GM19463 (cell line): Measurements from ENCODE around the gene FADS3.
A peak's percentile ranks its signal among the peaks of the same experiment; 100 is the strongest.

Source experiments
- ATAC-seq: cut with Tn5 transposase; IDR thresholded peaks from one replicate; pipeline ENCODE4 v1.9.1; 2021; ENCODE audit warnings: mild to moderate bottlenecking, moderate library complexity; ENCODE audit not compliant: unreplicated experiment

The FADS3 gene, protein sequence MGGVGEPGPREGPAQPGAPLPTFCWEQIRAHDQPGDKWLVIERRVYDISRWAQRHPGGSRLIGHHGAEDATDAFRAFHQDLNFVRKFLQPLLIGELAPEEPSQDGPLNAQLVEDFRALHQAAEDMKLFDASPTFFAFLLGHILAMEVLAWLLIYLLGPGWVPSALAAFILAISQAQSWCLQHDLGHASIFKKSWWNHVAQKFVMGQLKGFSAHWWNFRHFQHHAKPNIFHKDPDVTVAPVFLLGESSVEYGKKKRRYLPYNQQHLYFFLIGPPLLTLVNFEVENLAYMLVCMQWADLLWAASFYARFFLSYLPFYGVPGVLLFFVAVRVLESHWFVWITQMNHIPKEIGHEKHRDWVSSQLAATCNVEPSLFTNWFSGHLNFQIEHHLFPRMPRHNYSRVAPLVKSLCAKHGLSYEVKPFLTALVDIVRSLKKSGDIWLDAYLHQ

DNA sequence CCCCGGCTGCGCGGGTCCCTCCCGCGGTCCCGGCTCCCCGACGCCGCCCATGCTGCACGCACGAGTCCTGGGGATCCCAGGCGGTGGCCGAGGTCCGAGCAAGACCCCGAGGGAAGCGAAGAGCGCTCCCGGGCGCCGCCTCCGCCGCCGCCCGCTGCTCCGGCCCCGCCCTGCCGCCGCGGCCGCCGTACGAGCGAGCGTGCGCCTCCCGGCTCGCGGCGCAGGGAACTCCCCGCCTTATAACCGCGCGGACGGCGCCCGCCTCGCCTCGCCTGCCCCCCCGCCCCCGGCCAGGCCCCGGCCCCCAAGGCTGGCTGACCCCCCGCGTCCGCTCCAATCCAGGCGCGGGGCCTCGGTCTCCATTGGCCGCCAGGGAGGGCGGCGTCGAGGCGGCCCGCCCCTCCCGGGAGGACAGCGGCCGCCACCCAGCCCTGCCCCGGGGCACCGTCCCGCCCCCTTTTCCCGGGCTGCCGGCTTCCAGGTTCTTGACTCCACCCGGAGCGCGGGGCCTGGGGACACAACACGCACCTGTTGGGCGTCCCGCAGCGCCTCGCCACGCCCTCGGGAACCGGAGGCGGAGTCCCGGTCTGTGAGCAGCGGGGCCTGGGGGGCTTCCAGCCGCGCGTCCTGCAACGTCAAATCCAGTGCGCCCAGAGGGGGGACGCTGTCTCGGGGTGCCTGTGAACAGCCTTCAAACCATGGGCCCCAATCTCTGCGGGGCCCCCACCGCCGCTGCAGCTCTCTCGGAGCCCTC is at the start of gene FADS3:
FADS3 (minus strand) TSS at position 215 of the 754 bp plus-strand sequence; CDS start at position 51, 164 bp downstream.
- ATAC-seq: peak; percentile 67

DNA sequence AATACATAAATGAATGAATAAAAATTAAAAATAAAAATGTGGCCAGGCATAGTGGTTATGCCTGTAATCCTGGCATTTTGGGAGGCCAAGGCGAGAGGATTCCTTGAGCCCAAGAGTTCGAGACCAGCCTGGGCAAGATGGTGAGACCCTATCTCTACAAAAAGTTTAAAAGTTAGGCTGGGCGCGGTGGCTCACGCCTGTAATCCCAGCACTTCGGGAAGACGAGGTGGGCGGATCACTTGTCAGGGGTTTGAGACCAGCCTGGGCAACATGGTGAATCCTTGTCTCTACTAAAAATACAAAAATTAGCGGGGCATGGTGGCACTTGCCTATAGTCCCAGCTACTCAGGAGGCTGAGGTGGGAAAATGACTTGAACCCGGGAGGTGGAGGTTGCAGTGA is 49.1 kb upstream of the FADS3 start:
- no peak for ATAC-seq

DNA sequence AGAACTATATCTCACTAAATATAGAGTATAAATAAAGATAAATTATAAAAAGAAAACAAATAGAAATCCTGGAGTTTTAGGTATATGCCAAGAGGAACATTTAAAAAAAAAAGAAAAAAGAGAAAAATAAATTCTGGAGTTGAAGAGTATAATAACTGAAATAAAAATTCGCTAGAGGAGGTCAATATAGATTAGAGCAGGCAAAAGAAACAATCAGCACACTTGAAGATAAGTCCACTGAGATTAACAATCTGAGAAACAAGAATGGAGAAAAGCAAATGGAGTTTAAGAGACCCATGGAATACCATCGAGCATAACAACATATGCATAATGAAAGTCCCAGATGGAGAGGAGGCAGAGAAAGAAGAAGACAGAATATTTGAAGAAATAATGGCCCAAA is 44.5 kb upstream of the FADS3 start:
- no peak for ATAC-seq

DNA sequence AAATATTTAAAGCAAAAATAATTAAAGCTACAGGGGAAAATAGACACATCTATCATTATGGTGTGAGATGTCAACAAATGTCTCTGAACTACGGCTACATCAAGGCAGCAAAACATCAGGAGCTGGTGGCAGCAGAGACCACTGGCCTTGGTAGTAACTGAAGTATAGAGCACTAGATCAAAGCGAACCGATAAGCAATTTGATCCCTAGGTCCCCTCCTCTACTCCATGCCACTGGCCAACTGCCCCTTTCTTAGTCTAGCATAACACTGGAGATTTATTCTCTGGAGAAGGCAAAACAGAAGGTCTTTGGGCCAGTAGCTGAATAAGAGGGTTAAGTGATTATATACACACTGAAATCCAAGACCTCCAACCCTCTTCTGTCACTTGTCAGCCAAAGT is 39.6 kb upstream of the FADS3 start:
- no peak for ATAC-seq

DNA sequence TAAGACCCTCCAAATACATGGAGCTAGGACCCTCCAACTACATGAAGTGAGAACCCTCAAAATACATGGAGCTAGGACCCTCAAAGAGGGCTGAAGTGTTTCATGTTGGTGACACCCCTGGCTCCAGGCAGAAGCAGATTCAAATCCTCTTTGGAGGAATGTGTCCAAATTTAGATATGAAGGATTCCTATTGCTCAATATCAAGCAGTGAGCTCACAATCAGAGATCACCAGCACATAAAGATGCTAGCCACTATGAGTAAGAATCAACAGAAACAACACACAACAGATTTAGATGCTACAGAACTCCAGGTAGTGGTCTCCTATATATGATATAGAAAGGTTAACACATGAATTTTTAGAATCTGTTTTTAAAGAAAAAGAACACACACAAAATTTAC is 37.3 kb upstream of the FADS3 start:
- no peak for ATAC-seq

DNA sequence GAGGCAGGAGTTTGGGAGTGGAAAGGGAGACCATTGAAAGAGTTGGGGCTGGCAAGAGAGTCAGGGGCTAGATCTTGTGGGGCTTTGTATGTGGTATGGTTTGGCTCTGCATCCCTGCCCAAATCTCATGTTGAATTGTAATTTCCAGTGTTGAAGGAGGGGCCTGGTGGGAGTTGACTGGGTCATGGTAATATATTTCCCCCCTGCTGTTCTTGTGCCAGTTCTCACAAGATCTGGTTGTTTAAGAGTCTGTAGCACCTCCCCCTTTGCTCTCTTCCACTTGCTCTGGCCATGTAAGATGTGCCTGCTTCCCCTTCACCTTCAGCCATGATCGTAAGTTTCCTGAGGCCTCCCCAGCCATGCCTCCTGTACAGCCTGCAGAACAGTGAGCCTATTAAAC is 36.2 kb upstream of the FADS3 start:
- no peak for ATAC-seq

DNA sequence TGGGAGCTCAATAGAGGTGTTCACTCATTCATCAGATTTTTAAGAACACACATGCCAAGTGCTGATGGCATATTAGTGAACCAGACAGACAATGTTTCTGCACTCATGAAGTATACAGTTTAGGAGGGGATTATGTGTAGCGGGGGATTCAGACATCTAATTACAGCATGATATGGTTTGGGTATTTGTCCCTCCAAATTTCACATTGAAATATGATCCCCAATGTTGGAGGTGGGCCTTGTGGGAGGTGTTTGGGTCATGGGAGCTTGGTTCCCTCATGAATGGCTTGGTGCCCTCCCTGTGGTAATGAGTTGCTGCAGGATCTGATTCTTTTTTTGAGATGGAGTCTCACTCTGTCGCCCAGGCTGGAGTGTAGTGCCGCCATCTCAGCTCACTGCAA is 34.9 kb upstream of the FADS3 start:
- no peak for ATAC-seq

DNA sequence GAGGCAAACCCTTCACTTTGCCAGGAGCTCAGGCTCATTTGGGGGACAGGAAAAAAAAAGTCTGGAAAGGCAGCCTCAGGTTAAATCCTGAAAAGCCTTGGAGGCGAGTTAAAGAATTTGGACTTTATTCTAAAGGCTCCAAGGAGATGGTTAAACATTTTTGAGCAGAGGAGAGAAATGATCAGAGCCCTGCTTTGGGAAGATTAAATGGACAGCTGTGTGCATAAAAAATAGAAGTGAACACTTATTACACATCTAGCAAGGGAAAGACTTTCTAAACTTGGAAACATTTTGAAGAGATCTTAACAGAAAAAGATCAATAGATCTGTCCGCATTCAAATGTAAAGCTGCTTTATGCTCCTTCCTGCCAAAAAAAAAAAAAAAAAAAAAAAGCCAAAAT is 34.4 kb upstream of the FADS3 start:
- ATAC-seq: no peak

DNA sequence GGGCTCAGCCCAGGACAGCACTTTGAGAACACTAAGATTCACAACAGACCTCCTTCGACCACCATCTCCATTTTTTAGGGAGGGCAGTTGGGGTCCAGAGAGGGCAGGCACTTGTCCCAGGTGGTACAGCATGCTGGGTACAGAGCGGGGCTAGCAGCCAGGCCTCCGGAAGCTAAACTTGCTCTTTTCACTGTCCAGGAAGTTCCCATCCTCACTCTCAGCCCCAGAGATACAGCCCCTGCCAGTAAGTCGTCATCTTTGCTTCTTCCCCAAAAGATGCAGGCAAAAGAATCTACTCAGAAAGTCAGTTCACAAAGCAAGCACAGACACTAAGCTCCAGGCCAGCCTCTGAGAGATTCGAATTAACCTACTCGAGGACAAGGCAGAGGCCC is 32.7 kb upstream of the FADS3 start:
- ATAC-seq: no peak

DNA sequence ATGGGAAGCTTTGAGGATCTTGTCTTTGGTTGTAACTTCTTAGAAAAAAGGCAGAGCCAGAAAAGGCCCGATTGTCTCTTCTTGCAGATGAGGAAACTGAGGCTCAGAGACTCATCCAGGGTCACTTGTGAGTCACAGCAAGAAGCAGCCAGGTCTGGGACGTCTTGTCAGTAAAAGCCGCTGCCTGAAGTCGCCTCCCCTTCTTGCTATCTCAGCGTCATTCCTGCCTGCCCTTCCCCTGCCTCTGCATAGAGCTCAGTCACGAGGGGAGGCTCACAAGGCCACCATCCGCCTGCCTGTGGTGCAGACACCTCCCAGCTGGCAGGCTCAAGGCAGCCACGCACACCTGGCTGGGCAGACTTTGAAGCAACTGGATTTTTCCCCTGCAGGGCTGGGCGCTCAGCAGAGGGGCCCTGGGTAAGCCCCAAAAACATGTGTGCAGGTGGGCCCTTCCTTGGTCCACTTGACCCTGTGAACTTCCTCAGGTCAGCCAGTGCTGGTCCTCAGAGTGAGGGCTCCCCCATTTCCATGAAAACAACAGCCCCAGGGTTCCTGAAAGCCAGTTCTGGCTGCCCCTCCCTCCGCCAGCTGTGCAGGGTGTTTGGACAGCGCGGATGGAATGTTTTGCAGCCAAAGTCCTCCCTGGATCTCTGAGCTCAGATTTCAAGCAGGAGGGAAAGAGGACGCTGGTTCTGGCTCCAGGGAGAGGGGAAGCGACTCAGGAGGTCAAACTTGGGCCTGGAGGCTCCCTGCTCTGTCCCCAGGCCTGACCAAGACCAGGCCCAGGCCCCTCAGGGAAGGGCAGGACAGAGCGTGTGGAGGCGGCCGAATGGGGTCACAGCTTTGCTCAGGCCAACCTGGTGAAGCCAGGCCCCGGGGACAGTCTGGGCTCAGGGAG is 32.1 kb upstream of the FADS3 start:
- ATAC-seq: no peak

DNA sequence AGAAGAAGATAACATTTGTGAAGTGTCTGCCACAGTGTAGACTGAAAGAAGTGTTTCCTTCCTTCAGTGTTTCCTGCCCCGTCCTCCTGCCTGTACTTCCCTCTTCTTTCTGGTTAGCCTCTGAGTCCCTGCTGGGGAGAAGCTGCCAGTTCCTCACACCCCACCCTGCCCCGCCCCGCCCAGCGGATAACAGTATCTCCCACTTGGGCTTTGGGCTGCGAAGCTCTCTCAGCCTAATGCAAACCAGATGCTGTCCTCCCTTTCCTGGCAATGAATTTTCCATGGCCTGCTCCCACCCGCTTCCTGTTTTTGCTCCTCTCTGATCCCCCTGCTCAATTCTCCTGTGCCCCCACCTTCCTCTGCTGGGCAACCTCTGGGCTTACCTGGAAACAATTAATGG is 31.2 kb upstream of the FADS3 start:
- no peak for ATAC-seq

DNA sequence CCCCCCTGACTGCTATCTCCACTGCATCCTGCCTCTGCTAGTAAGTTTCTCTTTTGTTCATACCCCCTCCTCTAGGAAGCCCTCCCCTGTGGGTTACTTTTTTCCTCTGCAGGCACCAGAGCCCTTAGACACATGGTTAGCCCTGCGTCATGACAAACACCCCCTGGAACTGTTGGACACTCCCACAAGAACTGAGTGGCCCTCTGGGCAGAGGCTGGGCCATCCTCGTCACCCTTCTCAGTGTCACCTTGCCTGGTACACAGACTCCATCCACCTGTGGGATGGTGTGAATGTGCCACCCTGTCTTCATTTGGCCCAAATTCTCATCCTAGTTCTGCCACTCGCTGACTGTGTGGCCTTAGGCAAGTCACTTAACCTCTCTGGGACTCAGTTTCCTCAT is 30.1 kb upstream of the FADS3 start:
- ATAC-seq: no peak

DNA sequence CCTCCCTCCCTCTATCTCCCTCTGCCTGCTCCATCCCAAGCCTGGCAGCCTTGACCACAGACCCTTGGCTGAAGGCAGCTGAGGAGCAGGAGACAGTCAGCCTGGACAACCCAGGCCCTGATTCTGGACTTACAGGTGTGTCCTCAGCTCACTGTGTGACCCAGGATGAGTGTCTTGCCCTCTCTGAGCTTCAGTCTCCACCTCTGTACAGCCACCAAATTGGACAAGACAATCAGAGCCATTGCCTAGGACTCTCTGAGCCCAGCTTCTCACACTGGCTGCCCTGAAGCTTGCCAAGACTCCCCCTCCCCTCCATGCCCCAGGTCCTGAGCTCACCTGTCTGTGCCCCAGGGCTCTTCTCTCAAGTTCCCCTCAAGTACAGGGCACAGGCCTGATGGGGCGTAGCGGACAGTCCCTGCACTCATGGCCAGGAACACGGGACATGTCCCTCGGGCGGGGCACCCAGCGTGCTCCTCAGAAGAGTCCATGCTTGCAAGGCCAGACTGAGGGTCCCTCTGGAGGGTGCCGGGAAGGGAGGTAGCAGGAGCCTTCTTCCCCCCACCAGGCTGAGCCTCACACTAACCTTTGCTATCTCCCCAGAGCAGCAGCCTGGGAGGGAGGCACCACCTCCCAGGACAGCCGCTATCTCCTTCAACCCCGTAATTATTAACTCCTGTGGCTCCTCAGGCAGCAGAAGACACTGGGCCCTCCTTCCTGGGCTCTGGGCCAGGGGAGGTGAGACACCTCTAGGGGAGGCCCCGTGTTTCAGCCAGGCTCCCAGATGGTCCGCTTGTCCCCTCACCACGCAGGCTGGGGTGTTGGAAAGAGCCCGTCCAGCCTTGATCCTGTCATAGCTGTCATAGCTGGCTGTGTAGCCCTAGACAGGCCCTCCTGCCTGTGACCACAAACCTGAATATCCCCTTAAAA is 28.6 kb upstream of the FADS3 start:
- ATAC-seq: no peak

DNA sequence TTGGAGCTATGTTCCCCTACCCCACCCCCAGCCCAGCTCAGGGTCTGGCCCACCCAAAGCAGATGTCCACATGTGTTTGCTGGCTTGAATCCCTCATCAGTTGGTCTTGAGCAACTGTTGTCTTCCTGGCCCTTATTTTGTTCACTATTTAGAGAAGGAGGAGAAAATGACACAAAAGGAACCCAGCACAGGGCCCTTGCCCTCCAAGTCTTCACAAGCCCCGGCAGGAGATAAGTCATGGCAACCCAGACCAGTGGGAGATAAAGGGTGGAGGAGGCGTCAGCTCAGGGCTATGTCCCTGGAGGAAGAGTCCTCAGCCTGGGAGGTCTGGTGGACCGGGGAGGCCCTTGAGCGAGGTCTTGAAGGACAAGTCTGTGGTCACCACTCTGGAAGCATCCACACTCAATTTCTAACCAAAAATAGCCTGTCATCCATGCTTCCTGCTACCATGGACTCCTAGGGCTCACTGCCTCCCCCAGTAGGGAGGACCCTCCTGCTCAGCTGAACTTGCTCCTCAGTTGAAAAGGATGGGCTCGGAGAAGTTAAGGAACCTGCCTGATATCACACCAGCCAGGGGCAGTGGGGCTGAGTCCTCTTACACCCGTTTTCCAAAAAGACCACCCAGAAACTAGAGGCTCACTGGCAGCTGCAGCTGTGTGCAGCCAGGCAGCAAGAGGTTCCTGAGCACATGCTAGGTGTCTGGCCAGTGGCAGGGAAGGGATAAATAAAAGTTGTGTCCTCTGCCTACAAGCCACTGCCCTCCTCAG is 27.8 kb upstream of the FADS3 start:
- ATAC-seq: no peak

DNA sequence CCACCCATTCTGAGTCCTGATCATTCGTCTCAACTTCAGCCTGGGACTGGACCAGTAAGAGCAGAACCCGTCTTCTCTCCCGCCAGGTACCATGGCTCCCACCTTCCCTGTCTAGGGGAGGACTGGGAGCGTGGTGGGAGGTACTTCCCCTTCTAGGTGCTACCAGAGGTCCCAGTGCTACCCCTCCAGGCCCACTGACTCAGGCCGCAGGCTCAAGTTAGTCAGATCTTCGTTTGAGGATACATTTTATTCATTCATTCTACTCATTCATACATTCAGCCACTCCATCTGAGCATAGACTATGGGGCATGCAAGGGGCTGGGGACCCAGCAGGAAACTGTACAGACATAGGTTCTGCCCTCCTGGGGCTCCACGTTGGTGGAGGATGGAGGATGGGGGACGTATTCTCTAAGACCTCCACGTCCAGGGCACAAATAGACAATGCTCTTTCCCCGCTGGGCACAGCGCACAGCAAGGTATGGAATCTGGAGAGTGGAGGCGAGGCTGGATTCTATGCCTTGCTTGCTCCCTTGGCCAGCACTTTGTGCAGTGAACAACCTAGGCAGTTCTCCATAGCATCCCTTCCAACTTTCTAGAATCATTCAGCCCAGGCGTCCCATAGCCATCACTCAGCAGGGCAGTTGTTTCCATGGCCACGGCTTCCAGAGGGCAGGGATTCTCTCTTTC is 27.0 kb upstream of the FADS3 start:
- ATAC-seq: no peak

DNA sequence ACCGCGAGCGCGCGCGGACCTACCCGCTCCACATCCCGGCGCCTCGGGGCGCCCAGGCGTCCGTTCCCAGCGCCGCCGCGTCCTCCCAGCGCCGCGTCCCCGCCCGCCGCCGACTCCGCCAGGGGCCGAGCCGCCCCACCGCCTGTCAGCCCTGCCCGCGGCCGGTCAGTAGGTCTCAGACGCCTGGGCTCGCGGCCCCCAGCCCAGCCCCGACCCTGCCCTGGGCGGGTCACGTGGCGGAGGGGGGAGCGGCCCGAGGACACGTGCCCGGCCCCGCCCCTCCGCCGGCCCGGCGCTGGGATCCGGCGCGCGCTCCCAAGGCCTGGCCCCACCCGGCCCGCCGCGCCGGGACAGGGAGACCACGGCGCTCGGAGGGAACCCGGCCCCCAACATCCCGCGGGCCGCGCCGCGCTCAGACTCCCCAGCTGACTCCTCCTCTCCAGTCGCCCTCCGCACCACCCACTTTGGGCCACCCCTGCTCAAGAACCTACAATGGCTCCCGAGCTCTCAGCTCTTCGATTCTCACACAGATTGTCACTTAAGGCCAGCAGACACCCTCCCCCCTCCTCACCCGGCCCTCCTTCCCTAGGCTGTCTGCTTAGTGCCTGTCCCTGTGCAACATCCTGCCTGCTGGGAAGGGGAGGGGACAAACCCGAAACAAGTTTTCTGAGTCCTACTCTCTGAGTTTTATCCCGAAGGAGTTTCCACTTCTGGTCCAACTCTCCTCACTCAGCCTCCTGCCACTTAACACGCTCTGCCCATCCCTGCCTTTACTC is 26.2 kb upstream of the FADS3 start, which contains the start of gene RAB3IL1:
RAB3IL1 (minus strand) TSS at position 233 of the 776 bp plus-strand sequence; CDS start at position 34, 199 bp downstream.
- ATAC-seq: no peak

DNA sequence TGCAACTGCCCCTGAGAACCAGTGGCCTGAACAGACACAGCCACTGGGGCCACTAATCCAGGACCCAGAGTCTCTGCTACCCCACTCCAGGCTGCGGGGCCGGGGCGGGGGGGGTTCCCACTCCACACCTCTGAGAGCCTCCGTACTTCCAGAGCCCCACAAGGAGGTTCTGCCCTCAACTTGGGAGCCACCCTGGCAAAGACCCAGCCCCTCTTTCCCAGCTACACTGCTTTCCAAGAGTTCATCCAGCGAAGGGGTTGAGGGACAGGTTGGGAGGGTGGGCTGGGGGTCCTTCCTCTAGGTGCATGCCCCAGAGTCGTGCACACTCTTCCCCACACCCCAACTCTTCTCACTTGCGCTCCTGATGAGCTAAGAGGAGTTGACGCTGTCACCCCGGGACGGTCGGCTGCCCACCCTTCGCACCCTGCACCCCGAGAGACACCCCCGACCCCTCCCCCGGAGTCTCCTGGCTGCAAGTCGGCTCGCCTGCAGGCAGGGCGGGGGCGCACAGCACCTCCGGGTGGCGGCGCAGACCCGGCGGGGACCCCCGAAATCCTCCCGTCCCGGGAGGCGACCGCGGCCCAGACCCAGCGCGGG is 25.5 kb upstream of the FADS3 start:
- no peak for ATAC-seq
